Neural progenitor cell (in vitro differentiated cells): ENCODE results near the gene OR52A5.

Source experiments
- CTCF ChIP-seq: fragments of 200-600 bp; sonication (generic); IDR thresholded peaks from 2 replicates; pipeline ENCODE4 v1.5.1; 2017; ENCODE audit warnings: antibody characterized with exemption, mild to moderate bottlenecking
- EZH2 ChIP-seq: fragments of 200-600 bp; sonication (generic); IDR thresholded peaks from 2 replicates; pipeline ENCODE4 v1.6.1; 2017; ENCODE audit warnings: antibody characterized with exemption, mild to moderate bottlenecking, moderate library complexity

- TF ChIP-seq CTCF: no peak
- no peak for TF ChIP-seq EZH2
These were observed 56.8 kb downstream of the OR52A5 start for GRCh38 chr11:5081405-5081804.
